GM13976 (cell line): ENCODE results near the gene FAM117A.

Source experiments
- DNase-seq: peaks from one replicate; pipeline ENCODE4 v3.0.0; 2012; ENCODE audit warnings: low spot score
- in situ Hi-C: fragments of 300-500 bp; cut with MboI; formaldehyde crosslinking; loops from one replicate; pipeline ENCODE4 v1.12.0; 2022; ENCODE audit warnings: low sequenced_read_pairs, mixed read lengths, inconsistent platforms; ENCODE audit not compliant: unreplicated experiment
- TF ChIP-seq, protein P1 (sequence below): IDR thresholded peaks from 2 replicates; pipeline ENCODE4 v1.5.1; 2012; ENCODE audit warnings: borderline replicate concordance, mild to moderate bottlenecking; ENCODE audit not compliant: insufficient read depth; ENCODE audit errors: extremely low read depth, missing control alignments, control extremely low read depth

FAM117A gene

DNA sequence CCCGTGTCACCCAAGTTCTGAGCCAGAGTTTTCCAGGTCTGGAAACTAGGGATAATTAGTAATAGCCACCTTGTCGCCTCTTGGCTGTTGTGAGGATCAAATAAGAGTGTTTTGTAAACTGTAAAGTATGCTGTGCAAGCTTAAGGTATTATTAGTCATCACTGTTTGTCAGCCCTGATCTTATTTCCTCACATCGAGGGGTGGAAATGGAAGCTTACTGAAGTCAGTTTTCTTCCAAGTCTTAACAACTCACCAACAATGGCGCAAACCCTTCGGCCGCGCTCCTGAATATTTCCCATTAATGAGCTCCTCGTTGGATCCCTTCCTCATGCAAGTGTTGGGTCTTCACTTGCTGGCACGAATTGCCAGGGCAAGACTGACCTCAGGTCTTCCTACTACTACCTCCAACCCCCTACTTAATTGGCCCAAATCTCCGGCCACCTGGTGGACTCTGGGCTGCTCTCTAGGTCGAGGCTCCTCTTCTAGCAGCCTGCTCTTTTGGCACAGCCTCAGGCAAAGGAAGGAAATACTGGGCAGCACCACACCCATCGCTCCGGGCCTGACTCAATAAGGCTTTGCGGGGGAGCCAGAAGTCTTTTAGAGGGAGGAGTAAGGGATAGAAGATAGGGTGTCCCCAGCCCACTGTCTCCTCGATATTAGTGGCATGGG, 55.3 kb downstream of the FAM117A start:
- in situ Hi-C loops: loop anchor here (10.0 kb wide), 1 partner anchor 76 kb away; the partner anchor contains the start of gene KAT7
- TF ChIP-seq, protein P1, sequence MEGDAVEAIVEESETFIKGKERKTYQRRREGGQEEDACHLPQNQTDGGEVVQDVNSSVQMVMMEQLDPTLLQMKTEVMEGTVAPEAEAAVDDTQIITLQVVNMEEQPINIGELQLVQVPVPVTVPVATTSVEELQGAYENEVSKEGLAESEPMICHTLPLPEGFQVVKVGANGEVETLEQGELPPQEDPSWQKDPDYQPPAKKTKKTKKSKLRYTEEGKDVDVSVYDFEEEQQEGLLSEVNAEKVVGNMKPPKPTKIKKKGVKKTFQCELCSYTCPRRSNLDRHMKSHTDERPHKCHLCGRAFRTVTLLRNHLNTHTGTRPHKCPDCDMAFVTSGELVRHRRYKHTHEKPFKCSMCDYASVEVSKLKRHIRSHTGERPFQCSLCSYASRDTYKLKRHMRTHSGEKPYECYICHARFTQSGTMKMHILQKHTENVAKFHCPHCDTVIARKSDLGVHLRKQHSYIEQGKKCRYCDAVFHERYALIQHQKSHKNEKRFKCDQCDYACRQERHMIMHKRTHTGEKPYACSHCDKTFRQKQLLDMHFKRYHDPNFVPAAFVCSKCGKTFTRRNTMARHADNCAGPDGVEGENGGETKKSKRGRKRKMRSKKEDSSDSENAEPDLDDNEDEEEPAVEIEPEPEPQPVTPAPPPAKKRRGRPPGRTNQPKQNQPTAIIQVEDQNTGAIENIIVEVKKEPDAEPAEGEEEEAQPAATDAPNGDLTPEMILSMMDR: no peak
- no peak for DNase-seq

DNA sequence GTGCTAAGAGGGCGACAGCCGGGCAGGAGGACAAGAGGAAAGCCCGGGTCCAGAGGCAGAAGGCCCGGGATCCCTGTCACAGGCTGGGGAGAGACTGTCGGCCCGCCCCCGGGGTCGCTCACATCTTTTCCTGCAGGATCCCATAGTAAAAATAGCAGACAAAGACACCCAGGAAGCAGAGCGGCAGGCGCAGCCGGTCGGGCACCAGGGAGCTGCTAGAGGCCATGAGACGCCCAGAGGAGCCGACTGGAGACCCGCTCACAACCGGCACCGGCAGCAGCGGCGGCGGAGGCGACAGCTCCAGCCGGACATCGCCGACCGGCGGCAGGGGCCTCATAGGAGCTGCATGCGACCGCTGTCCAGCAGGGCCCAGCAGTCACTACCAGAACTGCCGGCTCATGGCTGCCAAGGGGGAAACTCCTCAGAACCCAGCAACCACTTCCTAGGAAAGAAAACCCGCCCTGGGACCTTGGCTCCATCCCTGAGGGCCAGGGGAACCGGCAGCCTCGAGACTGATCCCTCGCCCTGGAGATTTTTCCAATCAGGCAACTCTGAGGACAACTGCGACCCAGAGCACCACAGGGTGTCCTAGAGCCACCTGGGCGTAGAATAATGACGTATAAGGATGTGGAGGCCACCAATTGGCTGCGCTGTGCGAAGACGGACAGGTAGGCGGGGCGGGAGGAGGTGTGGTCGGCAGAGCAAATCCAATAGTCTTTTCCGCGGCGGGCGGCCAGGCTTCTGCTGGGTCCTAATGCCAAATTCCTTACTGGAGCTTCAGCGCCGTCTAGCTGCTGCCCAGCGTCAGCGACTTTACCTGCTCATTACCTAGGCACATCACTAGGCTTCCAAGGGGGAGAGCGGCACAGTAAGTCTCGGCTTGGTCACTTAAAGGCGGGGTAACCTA, 56.1 kb downstream of the FAM117A start, which contains the start of gene SLC35B1:
TSS of gene SLC35B1 (minus strand) at position 357 of the 907 bp plus-strand sequence. CDS start at position 226, 131 bp downstream.
- DNase-seq: peak; percentile 99
- TF ChIP-seq, protein P1: peak; percentile 96
- in situ Hi-C loops: loop anchor here (10.0 kb wide), 1 partner anchor 77 kb away; the partner anchor contains the start of gene KAT7

GRCh38 chr17:49707246-49707607, 56.7 kb downstream of the FAM117A start:
- TF ChIP-seq, protein P1: no peak
- no peak for DNase-seq
- in situ Hi-C loops: loop anchor here (10.0 kb wide), 1 partner anchor 78 kb away; the partner anchor contains the start of gene KAT7

- TF ChIP-seq, protein P1: no peak
- in situ Hi-C loops: loop anchor here (10.0 kb wide), 1 partner anchor 80 kb away; the partner anchor contains the start of gene KAT7
- DNase-seq: no peak
Observed at GRCh38 chr17:49705254-49705653, 58.7 kb downstream of the FAM117A start.

DNA sequence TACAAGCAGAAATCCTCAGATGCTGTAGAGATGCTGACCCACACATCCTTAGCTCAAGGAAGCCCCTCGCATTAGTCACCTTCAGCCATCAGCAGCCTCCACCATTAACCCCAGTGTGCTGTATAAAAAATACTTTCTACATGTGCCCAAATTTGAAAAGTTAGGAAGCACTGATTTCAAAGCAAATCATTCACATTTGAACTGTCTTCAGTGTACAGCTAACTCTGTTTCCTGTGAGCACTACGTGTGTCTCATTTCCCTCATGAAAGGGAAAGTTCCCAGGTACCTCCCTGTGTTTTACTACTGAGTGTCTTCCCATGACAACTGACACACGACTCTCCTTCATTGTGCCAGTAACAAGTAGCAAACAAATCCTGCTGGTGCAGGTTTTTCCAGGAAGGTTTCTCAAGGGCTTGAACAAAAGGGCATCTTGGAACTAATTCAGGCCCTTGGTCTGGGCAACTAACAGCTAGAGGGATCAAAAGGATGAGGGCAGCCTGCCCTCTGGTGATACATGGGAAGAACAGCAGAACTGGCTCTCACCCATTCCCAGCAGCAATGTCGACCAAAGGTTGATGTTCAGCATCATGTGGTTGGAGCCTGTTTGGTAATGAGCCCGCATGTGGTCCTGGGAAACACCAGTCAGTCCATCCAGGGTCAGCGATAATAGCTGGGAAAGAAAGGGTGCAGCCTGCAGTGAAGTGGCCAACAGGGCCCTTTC, 60.2 kb downstream of the FAM117A start:
- TF ChIP-seq, protein P1: no peak
- DNase-seq: peak; percentile 47
- in situ Hi-C loops: loop anchor here (10.0 kb wide), 1 partner anchor 81 kb away; the partner anchor contains the start of gene KAT7

- TF ChIP-seq, protein P1: no peak
- in situ Hi-C loops: loop anchor here (10.0 kb wide), 1 partner anchor 84 kb away; the partner anchor contains the start of gene KAT7
- DNase-seq: no peak
Observed at GRCh38 chr17:49700960-49701359, 63.0 kb downstream of the FAM117A start.
